Activated naive CD8-positive, alpha-beta T cell treated with anti-CD3 and anti-CD28 coated beads, Interleukin-2, amount 50 U/mL, for 24 hours (primary cell): ENCODE measurements around the gene NHERF1.

Source experiments
- ATAC-seq: fragments of 150-1000 bp; cut with Tn5 transposase; one replicate; pipeline ENCODE4 v1.10.0; 2021
- DNase-seq: peaks from one replicate; pipeline ENCODE4 v3.0.0; 2021
- H3K27ac Mint-ChIP-seq: one replicate; pipeline ENCODE4 v1.8.0; 2021; ENCODE audit warnings: mild to moderate bottlenecking, mixed read lengths
- H3K27me3 Mint-ChIP-seq: one replicate; pipeline ENCODE4 v1.8.0; 2021; ENCODE audit warnings: mixed read lengths
- H3K36me3 Mint-ChIP-seq: one replicate; pipeline ENCODE4 v1.8.0; 2021; ENCODE audit warnings: low read depth, mixed read lengths
- H3K4me1 Mint-ChIP-seq: one replicate; pipeline ENCODE4 v1.8.0; 2021; ENCODE audit warnings: mixed read lengths
- H3K4me3 Mint-ChIP-seq: one replicate; pipeline ENCODE4 v1.8.0; 2021; ENCODE audit warnings: mild to moderate bottlenecking, moderate library complexity, mixed read lengths
- H3K9me3 Mint-ChIP-seq: one replicate; pipeline ENCODE4 v1.8.0; 2021; ENCODE audit warnings: mixed read lengths

Gene NHERF1

DNA sequence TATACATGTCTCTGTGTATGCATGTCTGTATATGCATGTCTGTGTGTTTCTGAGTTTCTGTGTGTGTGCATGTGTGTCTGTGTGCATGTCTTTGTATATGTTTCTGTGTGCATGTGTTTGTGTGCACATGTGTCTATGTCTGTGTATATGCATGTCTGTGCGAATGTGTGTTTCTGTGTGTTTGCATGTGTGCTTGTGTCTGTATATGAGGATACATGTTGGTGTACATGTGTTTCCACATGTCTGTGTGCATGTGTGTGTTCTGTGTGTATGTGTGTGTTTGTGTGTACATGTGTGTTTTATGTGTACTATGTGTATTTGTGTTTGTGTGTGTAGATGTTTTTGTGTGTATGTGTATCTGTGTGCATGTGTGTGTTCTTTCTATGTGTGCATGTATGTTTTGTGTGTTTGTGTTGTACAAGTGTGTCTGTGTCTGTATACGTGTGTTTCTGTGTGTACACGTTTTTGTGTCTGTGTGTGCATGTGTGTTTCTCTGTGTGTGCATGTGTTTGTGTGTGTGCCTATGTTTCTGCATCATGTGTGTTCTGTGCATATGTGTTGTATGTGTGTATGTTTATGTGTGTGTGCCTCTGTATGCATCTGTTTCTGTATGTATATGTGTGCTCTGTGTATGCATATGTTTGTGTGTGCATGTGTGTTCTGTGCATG, 20.3 kb upstream of the NHERF1 start:
- Mint-ChIP-seq H3K4me3 (no peak overlapping the region), H3K9me3 (no peaks in the 10 kb centered on the region), H3K36me3 (no peaks in the 10 kb centered on the region), H3K27me3 (no peaks in the 10 kb centered on the region), H3K27ac (no peak overlapping the region), H3K4me1 (peaks cover 15% of the 10 kb centered on the region)
- ATAC-seq (no peak), DNase-seq (no peak)

DNA sequence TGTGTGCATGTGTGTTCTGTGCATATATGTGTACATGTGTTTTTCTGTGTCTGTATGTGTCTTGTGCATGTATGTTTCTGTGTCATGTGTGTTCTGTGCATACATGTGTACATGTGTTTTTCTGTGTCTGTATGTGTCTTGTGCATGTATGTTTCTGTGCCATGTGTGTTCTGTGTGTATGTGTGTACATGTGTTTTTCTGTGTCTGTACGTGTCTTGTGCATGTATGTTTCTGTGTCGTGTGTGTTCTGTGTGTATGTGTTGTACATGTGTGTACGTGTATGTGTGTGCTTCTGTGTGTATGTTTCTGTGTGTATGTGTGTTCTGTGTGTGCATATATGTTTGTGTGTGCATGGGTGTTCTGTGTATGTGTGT, 19.7 kb upstream of the NHERF1 start:
- Mint-ChIP-seq H3K4me3 (no peak overlapping the region), H3K4me1 (peaks cover 15% of the 10 kb centered on the region), H3K27ac (no peak overlapping the region), H3K36me3 (no peaks in the 10 kb centered on the region), H3K9me3 (no peaks in the 10 kb centered on the region), H3K27me3 (no peaks in the 10 kb centered on the region)
- DNase-seq (no peak), ATAC-seq (no peak)

DNA sequence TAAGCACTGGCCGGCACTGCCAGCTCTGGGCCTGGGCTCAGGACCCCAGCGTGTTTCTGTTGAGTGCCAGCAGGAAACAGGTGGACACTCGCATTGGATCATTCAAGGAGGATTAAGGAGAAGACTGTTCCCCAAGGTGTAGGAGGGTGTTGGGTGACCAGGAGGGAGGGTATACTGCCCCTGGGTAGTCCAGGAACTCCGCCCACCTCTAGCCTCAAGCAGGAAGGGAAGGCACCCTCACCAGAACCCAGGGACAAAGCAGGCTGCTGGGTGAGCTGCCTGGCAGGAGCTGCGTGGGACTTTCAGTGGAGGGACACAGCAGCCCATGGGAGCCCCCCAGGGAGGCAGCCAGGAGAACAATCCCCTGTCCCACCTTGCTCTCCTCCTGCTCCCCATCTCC, 19.1 kb upstream of the NHERF1 start:
- no peak for DNase-seq
- H3K27ac Mint-ChIP-seq: no peak overlapping the region
- no peak for ATAC-seq
- H3K9me3 Mint-ChIP-seq: no peaks in the 10 kb centered on the region
- H3K27me3 Mint-ChIP-seq: no peaks in the 10 kb centered on the region
- H3K4me3 Mint-ChIP-seq: no peak overlapping the region
- no peaks in the 10 kb centered on the region for H3K36me3 Mint-ChIP-seq
- peaks cover 15% of the 10 kb centered on the region for H3K4me1 Mint-ChIP-seq

DNA sequence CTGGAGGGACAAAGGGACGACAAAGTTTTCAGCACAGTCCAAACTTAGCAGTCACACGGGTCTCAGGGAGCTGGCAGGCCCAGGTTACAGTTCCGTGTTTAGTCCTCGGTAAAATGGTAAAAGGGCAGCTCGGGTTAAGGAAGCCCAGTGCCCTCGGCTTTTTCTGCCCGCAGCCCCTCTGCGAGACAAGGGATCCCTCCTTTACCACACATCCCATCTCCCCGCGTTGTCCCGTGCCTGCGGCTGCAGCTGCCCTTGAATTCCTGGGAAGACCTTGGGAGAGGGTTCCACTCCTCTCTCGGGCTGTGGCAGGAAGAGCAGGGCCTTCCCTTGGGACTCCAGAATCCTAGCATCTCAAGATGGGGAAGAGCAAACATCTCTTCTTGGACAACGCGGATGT, 18.6 kb upstream of the NHERF1 start:
- H3K36me3 Mint-ChIP-seq: no peaks in the 10 kb centered on the region
- no peaks in the 10 kb centered on the region for H3K9me3 Mint-ChIP-seq
- H3K27me3 Mint-ChIP-seq: peaks cover 3% of the 10 kb centered on the region
- ATAC-seq (no peak), DNase-seq (no peak)
- H3K27ac Mint-ChIP-seq: no peak overlapping the region
- no peak overlapping the region for H3K4me3 Mint-ChIP-seq
- peaks cover 15% of the 10 kb centered on the region for H3K4me1 Mint-ChIP-seq

DNA sequence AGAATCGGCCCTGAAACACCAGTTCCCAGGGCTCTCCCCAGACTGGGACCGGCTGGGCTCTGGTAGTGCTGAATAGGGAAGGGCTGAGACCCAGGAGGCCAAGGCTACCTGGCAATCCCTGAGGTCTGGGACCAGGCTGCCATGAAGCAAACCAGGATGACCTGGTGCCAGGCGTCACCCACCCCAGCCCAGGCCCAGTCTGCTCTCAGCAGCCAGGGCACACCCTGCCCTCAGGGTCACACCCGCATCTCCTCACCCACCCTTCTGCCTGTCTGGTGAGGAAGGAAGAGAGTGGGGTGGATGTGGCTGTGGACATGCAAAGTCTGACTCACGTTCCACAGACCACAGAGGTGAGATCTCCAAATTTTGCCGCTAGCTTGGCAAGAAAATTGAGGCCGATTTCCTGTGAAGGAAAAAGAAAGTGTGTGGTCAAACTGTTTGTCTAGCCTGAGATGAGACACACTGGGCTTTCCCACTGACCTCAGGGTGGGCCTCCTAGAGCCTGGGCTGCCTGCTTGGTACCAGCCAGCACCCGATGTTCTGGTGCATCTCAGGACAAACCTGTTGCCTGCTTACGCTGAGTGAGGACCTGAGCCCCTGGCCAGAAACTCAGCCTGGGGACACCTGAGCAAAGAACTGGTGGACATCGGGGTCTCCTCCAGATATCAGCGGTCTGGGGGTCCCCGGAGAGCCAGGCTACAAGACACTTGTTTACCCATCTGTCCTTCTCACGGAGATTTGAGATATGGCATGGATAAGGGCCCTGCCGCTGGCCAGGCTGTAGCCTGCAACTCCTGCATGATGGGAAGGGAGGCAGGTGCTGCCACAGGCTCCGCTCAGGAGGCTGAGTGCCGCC, 17.7 kb upstream of the NHERF1 start:
- DNase-seq: peak; percentile 54
- Mint-ChIP-seq H3K4me3 (no peak overlapping the region), H3K4me1 (peaks cover 15% of the 10 kb centered on the region), H3K27ac (peak overlapping the region; percentile 37), H3K9me3 (no peaks in the 10 kb centered on the region), H3K36me3 (no peaks in the 10 kb centered on the region), H3K27me3 (peaks cover 4% of the 10 kb centered on the region)
- peak; percentile 89 for ATAC-seq

DNA sequence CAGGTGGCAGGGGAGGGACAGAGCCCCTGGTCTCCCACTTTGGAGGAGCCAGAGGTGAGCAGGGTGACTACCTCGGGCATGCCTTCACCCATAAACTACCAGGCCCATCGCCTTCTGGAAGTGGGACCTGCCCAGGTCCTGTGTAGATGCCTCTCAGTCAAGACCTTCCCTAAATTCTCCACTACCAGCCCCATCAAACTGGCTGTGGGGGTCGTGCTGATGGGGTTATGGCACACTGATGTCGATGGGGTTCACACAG, 17.2 kb upstream of the NHERF1 start:
- Mint-ChIP-seq H3K9me3 (no peaks in the 10 kb centered on the region), H3K27ac (peak overlapping the region; percentile 21), H3K4me1 (peaks cover 16% of the 10 kb centered on the region), H3K4me3 (no peak overlapping the region), H3K27me3 (peaks cover 6% of the 10 kb centered on the region), H3K36me3 (no peaks in the 10 kb centered on the region)
- no peak for DNase-seq
- ATAC-seq: no peak

DNA sequence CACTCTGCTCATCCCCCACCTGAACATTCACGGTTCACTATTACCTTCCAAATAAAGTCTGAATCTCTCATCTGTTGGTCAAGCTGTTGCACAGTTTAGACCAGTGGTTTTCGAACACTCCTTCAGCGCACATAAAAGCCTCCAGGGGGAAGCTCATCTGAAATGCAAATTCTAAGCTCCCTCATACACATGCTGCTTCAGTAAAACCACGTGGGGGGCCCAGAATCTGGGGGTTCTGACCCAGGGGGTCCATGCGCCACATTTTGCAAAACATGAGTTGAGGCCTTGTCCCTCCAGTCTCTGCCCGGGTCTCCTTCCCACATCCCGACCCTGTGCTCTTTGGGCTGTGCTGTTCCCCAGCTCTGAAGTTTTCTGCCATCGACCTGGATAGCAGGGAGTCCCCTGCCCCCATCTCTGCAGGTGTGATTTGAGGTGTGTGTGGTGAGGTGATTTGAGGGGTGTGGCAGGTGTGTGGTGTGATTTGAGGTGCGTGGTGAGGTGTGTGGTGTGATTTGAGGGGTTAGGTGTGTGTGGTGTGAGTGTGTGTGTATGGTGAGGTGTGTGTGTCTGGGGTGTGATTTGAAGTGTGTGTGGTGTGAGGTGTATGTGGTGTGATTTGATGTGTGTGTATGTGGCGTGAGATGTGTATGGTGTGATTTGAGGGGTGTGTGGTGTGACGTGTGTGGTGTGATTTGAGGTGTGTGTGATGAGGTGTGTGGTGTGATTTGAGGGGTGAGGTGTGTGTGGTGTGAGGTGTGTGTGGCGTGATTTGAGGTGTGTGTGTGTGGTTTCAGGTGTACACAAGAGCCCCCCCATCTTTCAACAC, 16.2 kb upstream of the NHERF1 start:
- H3K4me3 Mint-ChIP-seq: no peak overlapping the region
- H3K36me3 Mint-ChIP-seq: no peaks in the 10 kb centered on the region
- DNase-seq: no peak
- H3K27ac Mint-ChIP-seq: no peak overlapping the region
- ATAC-seq: no peak
- H3K27me3 Mint-ChIP-seq: peaks cover 9% of the 10 kb centered on the region
- H3K4me1 Mint-ChIP-seq: peaks cover 19% of the 10 kb centered on the region
- H3K9me3 Mint-ChIP-seq: no peaks in the 10 kb centered on the region

DNA sequence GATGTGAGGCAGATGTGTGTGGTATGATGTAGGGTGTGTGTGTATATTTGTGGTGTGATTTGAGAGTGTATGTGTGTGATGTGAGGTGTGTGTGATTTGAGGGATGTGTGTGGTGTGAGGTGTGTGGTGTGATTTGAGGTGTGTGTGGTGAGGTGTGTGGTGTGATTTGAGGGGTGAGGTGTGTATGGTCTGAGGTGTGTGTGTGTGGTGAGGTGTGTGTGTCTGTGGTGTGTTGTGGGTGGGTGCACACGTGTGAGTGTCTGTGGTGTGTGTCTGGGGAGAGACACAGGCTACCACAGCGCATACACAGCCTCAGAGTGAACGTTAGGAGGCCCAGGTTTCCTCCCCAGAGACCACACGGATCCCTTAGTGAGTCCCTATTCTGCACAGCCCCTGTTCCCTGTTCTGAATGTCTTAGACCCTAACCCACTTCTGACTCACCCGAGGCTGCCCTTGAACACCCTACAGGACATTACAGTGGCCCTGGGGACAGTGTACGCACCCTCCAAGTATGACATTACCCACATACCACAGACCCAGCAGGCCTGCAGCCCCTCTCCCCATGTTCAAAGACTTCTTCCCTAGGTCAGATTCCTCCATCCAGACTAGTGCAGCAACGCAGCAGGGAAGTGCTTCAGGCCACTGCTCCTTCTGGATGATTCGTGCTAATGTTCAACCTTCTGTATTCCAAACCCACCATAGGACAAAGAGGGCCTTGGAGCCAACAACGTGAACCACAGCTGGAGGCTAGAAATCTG, 14.9 kb upstream of the NHERF1 start:
- peaks cover 9% of the 10 kb centered on the region for H3K27me3 Mint-ChIP-seq
- H3K4me3 Mint-ChIP-seq: no peak overlapping the region
- no peaks in the 10 kb centered on the region for H3K9me3 Mint-ChIP-seq
- no peaks in the 10 kb centered on the region for H3K36me3 Mint-ChIP-seq
- ATAC-seq: no peak
- no peak overlapping the region for H3K27ac Mint-ChIP-seq
- peaks cover 32% of the 10 kb centered on the region for H3K4me1 Mint-ChIP-seq
- DNase-seq: no peak

DNA sequence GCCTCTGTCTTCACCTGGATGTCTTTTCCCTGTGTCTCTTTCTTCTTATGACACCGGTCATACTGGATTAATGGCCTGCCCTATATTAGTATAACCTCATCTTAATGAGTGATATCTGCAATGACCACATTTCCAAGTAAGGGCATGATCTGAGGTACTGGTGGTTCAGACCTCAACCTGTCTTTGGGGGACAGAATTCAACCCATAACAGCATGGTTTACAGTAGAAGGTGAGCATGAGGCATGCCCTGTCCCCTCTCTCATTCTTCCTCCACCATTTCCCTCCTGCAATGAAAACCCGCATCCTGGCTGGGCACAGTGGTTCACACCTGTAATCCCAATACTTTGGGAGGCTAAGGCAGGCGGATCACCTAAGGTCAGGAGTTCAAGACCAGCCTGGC, 14.2 kb upstream of the NHERF1 start:
- Mint-ChIP-seq H3K4me1 (peaks cover 39% of the 10 kb centered on the region), H3K9me3 (no peaks in the 10 kb centered on the region), H3K36me3 (no peaks in the 10 kb centered on the region), H3K27ac (no peak overlapping the region), H3K27me3 (peaks cover 9% of the 10 kb centered on the region), H3K4me3 (no peak overlapping the region)
- ATAC-seq (no peak), DNase-seq (no peak)

DNA sequence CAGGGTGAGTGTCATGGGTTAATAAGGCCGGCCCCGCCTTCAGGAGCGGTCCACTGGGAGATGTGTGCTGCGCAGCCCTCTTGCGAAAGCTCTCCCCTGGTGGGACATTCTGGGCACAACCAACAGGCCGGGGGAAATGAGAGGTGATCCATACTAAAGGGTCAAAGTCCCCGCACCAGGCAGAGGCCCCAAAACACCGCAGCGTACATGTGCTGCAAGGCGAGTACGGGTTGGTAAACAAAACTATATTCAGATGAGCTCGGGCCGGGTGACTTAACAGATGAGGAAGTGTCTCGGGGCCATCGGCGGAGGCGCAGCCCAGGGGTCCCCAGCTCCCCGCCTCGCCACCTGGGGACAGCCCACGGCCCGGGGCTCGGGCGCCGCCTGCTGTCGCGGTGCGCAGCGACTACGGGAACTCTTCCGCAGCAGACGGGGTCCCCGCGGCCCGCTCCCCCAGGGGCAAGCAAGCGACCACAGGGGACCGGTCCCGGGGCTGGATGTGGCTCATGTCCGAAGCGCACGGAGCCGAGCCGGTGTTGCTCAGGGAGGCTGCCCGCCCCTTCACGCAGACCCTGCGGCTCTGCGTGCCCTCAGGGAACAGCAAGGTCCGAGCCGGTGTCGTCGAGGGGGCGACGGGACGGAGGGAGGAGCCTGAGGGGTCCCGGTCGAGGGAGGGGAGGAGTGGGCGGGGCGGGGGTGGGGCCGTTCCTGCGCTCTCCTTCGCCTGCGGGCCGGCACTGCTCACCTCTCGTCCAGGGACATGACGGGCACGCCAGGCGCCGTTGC, 11.7 kb upstream of the NHERF1 start, which contains the start of gene RAB37:
RAB37 (plus strand) TSS at position 744 of the 786 bp plus-strand sequence; CDS start at position 761, 17 bp downstream.
- Mint-ChIP-seq H3K4me3 (peak within 1 kb of the TSS; percentile 78), H3K4me1 (peaks cover 47% of the 10 kb centered on the region), H3K27ac (peak within 1 kb of the TSS; percentile 59), H3K27me3 (peaks cover 9% of the 10 kb centered on the region), H3K36me3 (no peaks in the 10 kb centered on the region), H3K9me3 (no peaks in the 10 kb centered on the region)
- DNase-seq (peak; percentile 61), ATAC-seq (peak; percentile 8)

DNA sequence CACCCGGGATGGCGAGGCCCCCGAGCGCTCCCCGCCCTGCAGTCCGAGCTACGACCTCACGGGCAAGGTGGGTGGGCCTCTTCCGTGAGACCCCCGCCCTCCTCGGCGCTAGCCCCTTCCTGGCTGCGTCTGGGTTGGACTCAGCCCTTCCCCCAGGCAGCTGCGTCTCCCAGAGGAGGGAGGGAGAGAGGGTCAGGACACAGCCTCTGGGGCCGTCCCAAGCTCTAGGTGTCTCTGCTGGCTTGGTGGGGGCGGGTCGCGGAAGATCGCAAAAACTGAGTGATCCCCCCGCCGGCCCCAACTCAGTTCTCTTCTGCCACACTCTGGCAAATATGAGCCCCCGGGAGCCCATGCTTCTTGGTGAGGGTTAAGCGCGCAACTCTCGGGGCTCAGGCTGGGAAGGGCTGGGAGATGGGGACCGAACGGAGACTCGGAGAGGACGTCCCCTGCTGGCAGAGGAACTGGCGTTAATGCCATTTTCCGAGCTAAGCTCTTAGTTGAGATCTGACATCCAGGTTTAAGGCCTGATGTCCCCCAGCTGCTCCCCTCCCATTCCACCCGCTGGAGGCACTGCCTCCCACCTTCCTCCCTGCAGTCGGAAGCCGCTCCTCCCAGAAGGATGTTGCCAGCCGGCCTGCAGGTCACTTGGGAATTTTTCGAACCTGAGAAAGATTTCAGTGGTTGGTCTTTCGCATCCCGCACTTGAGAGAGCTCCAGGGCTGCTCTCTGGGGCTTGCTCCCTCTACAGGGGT, 11.0 kb upstream of the NHERF1 start:
- Mint-ChIP-seq H3K27ac (peak overlapping the region; percentile 59), H3K9me3 (no peaks in the 10 kb centered on the region), H3K36me3 (no peaks in the 10 kb centered on the region), H3K27me3 (peaks cover 9% of the 10 kb centered on the region), H3K4me1 (peaks cover 54% of the 10 kb centered on the region), H3K4me3 (peak overlapping the region; percentile 78)
- DNase-seq (peak; percentile 57), ATAC-seq (no peak)

DNA sequence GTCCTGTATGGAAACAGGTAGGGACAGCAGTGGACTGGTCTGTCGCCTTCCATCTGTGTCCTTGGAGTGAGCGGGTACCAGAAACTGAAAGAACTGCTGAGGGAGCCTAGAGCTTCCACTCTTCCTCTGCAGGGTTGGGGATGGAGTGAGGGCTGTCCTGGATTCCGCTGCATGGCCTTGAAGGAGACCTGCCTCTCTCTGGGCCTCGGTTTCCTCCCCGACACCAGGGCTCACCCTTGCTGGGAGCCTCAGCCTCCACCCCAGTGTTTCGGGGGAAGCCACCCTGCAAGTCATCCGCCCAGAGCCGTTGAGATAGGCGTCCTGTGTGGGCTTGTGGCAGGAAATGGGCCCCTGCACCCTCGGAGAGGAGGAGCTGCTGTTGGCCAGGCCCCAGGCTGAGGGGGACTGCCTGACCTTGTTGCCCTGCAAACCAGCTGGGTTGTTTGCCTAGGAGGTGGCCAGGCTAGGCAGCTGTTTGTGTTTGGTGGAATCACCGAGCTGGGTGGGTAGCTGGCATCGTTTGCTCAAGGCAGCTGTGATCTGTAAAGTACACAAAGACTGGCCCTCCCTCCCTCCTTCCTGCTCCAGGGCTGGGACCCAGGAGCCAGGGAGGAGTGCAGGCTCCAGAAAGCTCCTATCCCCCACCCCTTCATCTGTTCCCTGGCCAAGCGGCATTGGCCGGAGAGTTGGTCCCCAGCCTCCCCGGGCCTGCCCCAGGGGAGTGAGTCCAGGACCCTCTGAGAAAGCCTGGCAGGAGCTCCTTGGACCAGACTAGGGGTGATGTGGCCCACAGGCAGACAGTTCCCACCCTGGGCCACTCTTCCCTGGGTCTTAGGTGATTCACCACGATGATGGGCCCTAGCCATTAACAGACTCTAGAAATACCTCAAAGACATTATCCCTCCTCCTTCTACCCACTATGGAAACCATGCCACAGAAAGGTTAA, 10.1 kb upstream of the NHERF1 start:
- ATAC-seq (peak; percentile 84), DNase-seq (peak; percentile 80)
- H3K27me3 Mint-ChIP-seq: peaks cover 9% of the 10 kb centered on the region
- H3K4me1 Mint-ChIP-seq: peaks cover 63% of the 10 kb centered on the region
- peak overlapping the region; percentile 78 for H3K4me3 Mint-ChIP-seq
- H3K36me3 Mint-ChIP-seq: no peaks in the 10 kb centered on the region
- H3K9me3 Mint-ChIP-seq: no peaks in the 10 kb centered on the region
- H3K27ac Mint-ChIP-seq: peak overlapping the region; percentile 57
